Stimulated activated CD4-positive, alpha-beta T cell treated with anti-CD3 and anti-CD28 coated beads, TNF-alpha, amount 100 ng/mL, for 1 hour (primary cell): Measurements from ENCODE around the gene FRAS1.
"Not testable (repeated sequence)": the region's sequence is repeated elsewhere in the genome, so short reads cannot be mapped to it uniquely, and the experiment has no call there.

Experiments
- DNase-seq, 3 donors: peaks; one replicate each; pipeline ENCODE4 v3.0.0-alpha.2; 2020; ENCODE audit warnings: low read depth in 3 of 3, low spot score in 1 of 3

The FRAS1 gene

DNA sequence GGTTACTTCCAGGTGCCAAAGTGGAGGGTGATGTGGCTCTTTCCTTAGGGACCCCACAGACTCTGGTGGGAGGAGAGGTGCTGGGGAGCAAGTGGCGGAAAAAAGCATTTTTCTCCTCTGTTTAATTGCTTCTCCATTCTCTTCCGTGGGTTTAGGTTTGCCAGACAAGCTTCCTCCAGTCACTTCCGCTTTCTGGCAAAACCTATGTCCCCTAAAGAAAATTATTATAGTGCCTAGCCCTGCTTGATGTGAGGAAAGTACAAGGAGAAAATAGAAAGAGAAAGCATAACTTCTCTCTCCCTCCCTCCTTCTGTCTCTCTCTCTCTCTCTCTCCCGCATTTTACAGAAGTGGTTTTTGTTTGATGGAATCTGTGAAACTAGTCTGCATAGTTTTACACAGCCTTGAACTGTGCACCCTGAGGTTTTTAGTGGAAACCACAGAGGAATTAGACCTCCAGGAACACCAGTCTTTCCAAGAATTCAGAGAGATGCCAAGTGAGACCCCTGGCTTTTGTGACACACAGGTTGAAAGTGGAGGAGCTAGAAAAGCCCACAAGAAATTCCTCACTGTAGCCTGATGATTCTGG lies 263.3 kb downstream of the FRAS1 start:
- DNase-seq, result no peak

DNA sequence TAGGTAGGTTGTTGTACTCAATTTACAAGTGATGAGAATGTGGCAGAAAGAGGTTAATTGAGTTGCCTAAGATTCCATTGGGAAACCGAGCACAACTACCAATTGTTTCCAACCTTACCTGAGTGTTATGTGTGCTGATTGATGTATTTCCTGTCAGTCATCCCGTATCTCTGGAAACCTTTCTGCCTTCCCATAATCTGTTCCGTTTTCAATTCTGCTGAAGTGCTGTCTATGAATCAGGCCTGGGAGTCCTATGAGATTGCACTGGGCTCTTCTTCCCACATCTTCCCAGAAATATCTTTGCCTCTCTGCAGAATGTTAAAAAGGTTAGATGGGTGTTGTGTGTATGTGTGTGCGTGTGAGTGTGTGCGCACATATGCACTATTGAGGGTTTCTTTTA lies 264.9 kb downstream of the FRAS1 start:
- no peak for DNase-seq

DNA sequence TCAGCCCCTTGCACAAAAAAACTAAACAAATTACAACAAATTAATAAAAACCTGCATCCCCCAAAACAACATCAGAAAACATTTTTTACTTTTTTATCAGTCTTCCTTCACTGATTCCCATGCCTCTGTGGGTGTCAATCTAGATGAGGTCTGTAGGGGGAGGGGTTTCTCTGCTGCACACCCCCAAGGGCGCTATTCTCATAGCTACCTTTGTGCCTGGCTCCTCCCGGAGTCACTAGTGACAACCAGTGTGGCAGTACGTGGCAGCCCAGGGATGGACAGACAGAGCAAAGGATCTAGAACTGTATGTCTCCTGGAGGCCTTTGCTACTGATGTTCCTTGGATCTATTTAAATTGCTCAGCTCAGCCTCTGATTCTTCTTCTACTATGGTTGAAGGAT lies 266.3 kb downstream of the FRAS1 start:
- no peak for DNase-seq

DNA sequence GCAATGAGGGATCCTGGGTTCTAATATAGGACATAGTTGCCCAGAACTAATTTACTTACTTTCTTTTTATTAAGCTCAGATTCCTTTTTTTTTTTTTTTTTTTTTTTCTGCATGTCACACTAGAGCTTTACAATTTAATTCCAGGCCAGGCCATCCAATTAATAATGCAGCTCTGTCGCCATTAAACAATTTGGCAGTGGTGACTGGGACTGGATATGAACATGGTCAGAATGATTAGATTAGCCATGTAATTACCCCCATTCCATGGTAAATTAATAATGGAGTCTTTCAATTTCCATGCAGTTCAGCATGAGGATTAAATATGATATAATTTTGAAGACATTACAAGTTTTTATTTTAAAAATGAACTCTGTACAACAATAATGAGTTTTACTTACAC lies 267.5 kb downstream of the FRAS1 start:
- no peak for DNase-seq

DNA sequence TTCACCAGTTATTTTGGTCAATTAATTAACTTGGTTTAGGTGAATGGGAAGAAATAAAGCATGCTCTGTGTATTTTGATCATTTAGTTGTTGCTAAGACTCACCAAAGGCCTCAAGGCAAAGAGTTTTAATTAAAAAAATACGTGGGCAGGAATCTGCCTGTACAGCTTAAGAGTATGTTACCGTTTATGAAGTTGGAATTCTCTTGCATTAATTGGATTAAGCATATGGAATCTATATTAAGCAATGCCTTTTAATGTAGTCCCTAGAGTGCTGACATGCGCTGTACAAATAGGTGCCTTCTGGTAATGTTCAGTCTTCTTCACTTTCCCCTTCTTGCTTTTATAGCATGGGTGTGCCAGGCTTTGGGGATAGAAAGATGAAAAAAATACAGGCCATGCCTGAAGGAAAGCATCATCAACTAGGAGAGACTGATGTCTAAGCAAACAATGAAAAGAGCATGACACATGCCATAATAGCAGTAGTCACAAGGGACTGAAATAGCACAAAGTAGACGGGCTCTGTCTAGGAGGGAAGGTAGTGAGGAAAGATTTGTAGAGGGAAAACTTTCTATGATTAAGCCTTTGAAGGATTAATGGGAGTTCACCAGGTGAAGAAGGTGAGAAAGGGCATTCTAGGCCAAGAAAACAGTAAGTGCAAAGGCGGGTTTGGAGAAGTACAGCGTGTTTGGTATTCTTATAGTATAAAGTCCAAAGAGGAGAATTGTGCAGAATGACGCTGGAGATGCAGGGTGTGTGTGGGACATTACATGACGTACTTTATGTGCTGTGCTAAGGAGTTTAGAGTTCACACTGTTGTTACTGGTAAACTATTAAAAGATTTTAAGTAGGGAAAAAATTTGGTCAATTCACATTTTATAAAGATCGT lies 268.4 kb downstream of the FRAS1 start:
- no peak for DNase-seq

DNA sequence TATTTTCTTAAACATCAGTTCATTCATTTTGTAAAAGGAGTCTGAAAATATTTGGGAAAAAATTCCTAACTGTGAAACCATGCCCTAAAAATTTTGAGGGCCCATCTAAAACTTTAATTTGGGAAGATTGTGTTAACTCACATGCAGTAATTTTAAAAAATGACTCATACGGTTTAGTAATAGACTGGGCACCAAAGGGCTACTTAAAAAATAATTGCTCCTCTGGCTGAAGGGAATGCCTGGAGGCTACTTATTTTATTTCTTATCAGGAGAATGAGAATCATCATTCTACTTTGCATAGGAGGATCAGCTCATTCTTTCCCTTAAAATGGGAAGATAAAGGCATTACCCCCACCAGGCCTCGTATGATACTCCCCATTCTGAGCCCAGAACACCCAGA lies 271.5 kb downstream of the FRAS1 start:
- DNase-seq, result not testable (repeated sequence)

DNA sequence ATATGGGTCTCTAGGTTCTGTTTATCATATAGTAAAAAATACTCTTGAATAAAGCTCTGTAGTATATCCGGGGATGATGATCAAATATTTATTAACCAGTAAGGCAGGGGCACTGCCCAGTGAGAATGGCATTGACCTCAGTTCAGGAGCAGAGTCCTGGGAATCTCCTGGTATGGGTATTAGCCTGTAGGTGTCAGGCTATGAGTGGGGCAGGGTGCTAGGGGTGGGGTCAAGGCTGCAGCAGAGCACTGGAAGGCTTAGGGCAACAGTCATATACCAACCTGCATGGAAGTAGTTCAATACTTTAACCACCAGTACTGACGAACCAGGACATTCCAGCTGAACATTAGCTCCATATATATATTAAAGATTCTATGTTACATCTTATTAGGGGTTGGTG lies 274.1 kb downstream of the FRAS1 start:
- no peak for DNase-seq

DNA sequence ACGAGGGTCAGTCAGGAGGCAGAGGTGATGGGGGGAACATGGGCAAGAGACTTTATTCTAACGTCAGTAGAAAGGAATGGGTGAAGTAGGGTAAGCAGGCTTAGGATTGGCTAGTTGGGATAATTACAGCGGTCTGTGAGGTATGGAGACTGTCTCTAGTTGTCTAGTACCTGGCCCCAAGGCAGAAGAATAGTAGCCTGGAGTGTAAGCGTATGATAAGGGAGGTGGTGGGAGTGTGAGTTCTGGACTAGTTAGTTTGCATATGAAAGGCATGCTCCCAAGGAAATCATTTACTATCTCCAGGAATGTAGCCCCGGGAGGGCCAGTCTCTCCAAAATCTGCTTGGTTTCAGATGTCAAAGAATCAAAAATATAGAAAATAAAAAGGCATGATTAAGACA lies 274.8 kb downstream of the FRAS1 start:
- DNase-seq, result no peak

DNA sequence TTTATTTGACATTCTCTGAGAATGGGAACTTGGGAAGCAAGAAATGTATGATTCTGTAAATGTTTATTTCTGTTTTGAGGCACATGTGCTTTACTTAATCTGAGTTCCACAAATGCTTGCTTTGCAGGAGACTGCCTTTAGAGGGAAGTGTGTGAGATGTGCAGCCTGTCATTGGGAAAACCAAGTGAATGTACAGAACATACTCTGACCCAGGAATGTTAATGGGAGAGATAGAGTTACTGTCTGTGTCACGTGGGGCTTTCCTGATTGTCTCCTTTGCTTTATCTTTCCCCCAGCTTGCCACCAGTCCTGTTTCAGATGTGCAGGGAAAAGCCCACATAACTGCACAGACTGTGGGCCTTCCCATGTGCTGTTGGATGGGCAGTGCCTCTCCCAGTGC lies 275.9 kb downstream of the FRAS1 start:
- no peak for DNase-seq

DNA sequence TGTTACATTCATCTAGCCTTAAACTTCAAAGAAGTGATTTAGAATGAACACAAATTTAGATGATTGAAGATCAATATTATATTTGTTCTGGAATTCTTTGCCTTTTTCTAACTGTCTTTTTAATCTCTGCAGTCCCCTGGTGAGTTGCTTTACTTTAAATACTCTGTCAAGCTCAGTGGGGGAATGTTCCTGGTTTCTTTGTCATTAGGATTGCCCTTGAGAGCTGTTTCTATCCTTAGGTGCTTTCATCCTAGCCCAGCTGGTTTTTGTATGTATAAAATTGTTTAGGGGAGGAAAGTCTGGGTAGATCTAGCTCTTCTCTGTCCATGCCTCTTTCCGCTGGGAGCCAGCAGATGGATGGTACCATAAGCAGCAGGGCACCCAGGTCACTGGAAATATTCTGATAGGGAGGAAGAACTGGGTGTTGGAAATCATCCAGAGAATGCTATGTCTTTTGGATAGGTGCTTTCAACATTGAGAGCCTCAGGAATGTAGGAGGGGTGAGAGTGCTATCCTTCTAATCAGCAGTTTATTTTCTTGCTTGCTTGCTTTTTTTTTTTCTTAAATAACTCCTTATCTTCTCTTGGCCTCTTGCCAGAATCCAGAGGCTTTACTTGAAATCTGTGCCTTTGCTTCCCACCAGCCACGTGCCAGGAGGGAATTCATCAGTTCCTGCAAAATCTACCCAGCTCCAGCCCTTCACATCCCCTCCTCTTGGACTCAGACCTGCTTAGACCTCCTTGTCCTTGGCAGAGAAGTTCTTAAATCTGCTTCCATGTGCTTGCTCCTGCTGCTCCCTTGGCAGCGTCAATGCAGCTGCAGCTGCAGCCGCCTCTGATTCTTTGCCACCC lies 279.2 kb downstream of the FRAS1 start:
- DNase-seq, result no peak

DNA sequence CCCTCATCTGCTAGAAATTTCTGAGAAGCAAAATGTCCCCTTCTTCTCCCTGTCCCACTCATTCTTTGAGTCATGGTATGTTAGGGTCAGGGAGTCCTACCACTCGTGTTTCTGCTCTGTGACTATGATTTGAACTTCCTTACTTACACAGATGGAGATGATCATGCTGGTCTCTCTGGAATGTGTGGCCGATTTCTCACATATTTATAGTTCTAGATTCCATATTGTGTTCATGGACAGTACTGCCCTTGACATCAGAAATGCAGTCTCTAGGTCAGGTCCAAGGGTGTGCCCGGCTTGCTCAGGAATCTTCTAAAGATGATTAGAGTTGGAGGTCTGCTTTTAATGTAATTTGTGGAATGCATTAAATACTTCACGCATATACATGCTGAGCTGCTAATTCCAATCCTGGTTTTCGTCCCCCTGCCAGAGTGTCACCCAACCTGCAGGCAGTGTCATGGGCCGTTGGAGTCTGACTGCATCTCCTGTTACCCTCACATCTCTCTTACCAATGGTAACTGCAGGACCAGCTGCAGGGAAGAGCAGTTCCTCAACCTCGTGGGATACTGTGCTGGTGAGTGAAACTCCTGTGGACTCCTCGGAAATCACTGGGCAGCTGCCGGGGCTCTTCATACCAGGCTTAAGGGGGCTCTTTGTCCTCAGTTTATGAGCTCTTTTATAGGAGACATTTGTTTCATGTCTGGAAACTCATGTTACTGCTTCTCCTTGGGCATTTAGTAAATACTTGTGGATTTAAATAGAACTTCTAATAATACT lies 280.3 kb downstream of the FRAS1 start:
- DNase-seq, result no peak

DNA sequence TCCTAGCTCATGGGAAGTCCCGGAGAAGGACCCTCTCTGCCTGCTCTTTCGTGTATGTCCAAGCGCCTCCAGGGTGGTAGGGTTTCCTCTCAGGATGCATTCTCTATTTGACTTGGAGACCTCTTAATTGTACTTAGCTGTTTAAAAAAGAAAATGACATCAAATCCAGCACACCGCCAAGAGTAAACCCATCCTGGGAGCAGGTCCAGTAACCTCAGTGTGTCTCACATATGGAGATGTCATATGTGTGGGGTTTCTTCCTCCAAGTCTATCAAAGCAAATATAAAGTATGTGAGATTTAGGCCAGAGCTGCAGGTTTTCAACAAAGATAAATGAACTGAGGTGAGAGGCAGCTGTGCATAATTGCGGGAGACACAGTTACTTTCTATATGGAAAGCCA lies 285.0 kb downstream of the FRAS1 start:
- no peak for DNase-seq

DNA sequence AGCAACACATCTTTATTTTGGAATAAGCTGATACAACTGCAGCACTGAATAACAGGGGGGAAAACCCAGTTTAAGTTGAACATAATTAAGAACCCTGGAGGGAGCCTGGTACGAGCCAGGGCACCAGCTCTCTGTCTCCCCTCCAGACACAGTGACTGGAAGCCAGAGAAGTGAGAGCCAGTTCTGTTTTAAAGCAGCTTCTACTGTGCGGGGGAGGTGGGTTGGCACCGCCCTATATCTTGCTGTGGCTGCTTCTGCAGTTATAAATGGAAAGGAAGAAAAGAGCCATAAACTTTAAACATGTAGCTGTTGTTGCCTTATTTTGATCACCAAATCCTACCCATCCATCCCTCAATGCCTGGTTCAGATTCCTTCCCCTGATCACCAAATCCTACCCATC lies 286.6 kb downstream of the FRAS1 start:
- DNase-seq, result no peak

DNA sequence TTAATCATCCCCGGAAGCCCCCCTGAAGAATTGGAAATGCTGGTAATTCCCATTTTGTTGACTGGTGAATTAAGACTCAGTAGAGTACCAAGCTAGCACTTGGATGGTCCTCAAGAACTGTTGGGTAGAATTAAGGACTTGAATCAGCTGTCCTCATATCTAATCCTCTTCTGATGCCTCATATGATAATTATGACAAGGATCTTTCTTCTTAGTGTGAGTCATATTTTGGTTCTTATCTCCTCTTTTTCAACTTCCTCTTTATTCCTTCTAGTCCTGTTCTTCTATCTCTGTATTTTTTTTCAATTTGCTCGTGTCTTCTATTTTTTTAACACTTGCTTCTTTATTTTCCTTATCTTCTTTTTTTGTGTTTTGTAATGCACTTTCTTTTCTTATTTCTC lies 288.1 kb downstream of the FRAS1 start:
- DNase-seq, result no peak

DNA sequence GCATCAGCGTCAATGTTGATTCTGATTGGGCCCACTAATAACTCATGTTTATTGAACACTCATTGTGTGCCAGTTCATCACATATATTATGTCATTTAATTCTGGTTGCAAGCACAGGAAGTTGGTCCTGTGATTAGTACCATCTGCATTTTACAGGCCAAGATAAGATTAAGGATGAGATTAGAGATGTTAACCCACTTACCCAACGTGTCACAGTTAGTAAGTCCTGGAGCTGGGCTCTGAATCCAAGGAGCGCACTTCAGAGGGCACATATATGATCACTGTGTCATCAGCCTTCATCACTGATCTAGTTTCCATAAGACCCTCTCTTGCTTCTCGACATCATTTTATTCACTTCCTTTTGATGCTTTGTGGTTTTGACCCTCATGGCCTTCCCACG lies 289.1 kb downstream of the FRAS1 start:
- DNase-seq, result no peak

DNA sequence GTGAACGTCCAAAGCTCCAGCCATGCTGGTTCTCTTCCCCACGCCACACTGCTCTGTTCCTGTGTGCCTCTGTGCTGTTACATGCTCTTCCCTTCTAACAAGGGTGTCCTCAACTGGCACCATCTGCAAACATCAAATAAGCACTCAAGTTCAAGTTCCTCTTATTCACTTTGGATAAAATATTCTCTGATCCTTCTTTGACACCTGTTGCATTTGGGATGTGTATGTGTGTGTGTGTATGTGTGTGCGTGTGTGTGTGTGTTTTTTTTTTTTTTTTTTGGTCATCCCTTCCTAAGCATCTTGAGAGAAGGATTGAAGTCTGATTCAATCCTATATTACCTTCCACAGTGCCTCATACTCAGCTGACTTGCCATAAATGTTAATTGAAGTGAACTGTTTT lies 290.4 kb downstream of the FRAS1 start:
- DNase-seq, result no peak

DNA sequence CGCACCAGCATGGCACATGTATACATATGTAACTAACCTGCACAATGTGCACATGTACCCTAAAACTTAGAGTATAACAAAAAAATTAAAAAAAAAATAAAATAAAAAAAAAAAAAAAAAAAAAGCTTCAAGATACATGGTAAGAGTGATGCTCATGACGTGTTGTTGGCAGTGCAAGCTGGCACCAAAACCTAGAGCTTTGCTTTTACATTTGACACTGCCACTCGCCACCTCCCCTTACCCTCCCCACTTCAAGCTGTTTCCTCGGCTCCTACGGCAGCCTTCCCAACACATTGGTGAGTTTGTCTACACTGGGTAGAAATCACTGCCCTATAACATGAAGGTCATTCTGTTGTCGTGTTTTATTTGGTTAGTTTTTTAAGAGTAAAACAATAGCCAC lies 296.8 kb downstream of the FRAS1 start:
- no peak for DNase-seq

DNA sequence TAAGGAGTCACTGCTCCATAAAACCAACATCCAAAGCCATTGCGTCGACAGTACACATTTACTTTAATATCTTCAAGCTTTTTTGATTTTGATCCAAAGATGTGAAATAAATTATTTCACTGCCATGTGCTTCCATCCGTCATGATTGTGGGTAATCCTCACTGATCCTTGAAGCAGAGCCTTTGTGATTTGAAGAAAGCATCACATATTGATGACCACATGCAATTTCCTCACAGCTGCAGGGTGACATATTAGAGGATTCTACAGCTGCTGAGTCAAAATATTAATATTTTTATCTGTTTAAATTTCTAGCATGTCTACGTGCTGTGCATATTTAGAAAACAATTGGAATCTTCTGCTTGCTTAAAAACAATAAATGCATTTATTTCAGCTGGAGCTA lies 297.7 kb downstream of the FRAS1 start:
- no peak for DNase-seq

DNA sequence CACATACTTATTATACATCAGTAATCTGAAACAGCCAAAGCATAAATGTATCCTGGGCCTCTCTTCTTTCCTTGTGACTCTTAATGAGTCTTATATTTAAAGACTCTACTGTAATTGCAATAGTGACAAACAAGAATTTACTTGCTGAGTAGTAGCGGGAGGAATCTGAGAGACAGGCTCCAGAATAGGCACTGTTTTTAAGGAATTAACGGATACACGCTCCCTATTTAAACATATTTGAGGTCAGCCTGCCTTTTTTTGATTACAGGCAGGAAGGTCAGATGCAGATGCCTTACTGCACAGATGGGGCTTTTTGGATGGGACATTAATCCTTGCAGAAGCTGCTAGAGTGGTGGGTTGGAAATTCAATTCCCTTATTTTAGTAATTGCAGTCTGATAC lies 298.2 kb downstream of the FRAS1 start:
- DNase-seq, result no peak

DNA sequence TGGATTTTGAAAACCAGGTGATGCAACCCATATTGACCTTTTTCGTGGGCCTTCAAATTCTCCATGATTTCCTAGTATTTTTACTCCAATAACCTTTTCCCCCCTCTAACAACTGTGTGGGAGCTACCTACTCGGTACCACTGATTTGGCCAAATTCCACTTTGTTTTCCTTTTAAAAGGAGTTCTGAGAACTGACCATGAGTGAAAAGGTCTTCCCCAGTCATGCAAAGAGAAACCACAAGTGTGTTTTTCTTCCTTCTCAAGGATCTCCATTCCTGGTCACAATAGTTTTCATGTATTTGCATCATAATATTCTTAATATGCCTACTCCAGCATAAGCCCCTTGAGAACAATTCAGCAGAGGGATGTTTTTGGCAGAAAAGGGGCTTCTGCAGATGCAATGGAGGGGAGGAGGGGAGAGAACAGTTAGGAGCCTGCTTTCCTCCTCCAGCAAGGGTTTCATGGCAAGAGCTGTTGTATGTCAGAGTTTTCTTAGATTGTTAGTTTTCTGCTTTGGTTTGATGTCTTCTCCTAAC lies 299.2 kb downstream of the FRAS1 start:
- no peak for DNase-seq

DNA sequence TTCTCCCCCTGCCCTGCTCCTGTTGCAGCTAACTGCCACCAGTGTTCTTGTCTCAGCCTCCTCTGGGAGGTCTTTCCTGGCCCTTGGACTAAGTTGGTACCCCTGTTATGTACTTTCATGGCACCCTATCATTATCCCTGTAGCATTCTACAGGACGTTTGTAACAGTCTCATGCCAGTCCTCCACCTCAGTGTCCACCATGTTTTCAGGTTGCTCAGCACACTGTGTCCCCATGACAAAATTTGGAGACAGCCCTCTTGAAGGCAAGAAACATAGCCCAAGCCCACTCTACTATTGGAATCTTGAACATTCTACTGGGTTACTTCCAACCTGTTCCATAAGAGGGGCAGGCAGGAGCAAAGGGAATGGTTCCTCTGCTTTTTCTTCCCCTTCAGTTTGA lies 300.0 kb downstream of the FRAS1 start:
- DNase-seq, result no peak
